Measurements from ENCODE around the gene CRISPLD2.
"Not testable (repeated sequence)": the region's sequence is repeated elsewhere in the genome, so short reads cannot be mapped to it uniquely, and the experiment has no call there.

CRISPLD2 gene

DNA sequence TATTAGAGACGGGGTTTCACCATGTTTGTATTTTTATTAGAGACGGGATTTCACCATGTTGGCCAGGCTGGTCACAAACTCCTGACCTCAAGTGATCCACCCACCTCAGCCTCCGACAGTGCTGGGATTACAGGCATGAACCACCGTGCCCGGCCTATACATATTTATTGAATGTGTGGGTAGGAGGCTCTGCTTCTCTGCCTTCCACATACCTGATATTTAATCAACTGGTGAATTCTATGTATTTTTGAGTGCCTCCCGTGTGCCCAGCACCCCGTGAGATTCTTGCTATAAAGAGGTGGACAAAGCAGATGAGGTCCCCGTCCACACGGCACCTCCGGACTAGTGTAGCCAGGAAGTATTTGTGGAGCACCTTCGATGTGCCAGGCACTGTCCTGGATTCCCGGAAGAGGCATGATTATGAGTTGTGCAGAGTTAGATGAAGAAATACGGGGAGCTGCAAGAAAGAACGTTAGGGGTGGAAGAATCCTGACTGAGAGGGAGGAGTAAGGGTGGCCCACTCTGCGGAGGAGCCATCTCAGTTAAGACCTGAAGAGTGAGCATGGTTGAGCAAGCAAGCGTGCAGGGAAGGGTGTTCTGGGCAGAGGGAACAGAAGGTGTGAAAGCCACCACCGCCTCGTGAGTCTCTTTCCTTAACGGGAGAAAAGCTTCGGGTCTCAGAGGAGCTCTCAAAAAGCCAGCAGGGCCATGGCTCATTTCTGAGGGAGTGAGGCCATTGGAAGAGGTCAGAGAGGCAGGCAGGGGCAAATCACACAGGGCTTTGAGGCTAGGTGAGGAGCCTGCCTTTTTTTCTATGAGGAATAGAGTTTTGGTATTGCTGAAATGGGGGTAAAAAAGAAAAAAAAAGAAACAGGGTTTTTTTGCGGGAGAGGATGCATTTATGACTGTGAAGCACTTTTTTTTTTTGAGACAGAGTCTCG is 21.2 kb downstream of the CRISPLD2 start:
- DNase-seq (ENCODE audit: low read depth): no peak

DNA sequence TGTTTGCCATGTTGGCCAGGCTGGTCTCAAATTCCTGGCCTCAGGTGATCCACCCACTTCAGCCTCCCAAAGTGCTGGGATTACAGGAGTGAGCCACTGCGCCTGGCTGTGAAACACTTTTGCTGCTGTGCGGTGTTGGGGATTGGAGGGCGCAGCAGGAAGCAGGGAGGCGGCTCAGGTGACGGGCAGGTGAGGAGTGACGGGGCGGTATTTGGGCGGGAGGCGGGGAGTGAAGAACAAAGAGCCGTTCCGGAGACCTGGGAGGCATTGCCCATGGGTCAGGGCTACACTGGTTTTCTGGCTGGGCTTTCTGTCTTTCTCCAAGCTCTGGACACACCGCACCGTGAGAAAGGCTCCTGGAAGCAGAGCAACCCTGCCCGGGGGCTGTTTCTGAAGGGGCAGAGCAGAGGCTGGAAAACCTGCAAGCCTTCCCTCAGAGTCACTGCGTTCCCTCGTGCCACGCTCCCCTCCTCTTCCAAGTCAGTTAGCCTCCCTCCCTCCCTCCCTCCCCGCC is 22.1 kb downstream of the CRISPLD2 start:
- DNase-seq (ENCODE audit: low read depth): no peak

DNA sequence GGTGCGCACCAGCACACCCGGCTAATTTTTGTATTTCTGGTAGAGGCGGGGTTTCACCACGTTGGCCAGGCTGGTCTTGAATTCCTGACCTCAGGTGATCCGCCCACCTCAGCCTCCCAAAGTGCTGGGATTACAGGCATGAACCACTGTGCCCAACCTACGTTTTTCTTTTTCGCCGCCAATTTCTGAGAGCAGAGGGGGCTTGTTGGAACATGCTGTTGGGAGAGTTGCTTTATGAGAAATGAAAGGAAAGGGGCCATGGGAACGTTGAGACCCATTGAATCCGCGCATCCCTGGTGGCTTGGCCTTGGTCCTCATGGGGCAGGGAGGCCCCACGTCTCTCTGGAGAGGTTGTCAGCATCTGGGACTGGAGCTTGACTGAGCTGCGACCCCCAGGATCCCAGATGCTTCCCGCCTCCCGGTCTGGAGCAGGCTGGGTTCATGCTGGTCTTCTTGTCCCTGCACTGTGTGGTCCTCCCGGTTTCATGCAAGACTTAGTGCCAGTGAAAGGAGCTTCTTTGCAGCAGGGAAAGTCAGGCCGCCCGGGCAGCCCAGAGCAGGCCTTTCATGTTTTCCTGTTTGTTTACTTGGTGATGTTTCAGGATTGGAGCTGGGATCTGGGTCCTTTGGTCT is 22.8 kb downstream of the CRISPLD2 start:
- DNase-seq (ENCODE audit: low read depth): no peak

DNA sequence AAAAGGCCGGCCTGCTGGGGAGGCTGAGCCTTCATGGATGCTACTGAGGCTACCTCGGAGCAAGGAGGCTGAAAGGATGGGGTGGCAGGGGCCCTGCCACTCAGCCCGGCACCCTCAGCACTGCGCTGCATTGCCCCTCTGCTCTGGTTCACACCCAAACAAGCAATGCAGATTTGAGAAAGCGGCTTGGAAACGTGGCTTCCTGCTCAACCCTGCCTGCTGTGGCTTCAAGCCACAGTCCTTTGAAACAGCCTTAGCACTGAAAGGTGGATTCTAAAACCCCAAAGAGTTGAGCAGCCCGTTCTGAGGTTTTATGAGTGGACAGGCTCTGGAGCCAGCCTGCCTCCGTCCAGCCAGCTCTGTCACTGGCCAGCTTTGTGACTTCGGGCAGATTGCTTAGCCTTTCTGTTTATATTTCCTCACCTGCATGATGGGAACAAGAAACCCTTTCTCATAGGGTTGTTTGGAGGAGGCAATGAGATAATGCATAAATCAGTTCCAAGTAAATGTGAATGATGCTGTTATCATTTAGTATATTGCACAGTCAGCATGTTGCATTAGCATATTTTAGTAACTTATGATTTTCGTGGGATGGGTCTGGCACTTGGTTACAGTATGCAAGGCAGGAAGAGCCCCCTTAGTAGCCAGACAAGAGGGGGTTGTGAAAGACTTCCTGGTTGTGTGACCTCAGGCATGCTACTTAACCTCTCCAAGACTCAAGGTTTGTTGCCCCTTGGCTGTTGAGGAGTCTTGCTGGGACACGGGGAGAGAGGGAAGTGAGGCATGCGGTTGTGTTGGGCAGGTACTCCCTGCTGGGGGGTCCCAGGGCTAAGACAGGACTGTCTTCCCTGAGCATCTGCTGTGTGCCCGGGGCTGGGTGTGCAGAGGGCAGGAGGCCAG is 23.6 kb downstream of the CRISPLD2 start:
- DNase-seq (ENCODE audit: low read depth): no peak

DNA sequence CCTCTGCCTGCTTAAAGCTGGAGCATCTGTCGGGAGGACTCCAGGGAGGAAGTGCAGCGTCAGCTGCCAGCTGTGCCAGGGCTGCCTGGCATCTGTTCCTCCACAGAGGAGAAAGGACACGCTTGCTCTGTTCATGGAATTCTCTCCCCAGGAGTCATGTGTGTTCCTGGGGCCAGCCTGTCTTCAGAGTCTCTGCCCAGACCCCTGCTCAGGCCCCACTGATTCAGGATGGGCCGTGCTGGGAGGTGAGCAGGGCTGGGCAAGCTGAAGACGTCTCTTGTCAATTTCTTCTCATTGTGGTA is 24.2 kb downstream of the CRISPLD2 start:
- DNase-seq (ENCODE audit: low read depth): no peak

DNA sequence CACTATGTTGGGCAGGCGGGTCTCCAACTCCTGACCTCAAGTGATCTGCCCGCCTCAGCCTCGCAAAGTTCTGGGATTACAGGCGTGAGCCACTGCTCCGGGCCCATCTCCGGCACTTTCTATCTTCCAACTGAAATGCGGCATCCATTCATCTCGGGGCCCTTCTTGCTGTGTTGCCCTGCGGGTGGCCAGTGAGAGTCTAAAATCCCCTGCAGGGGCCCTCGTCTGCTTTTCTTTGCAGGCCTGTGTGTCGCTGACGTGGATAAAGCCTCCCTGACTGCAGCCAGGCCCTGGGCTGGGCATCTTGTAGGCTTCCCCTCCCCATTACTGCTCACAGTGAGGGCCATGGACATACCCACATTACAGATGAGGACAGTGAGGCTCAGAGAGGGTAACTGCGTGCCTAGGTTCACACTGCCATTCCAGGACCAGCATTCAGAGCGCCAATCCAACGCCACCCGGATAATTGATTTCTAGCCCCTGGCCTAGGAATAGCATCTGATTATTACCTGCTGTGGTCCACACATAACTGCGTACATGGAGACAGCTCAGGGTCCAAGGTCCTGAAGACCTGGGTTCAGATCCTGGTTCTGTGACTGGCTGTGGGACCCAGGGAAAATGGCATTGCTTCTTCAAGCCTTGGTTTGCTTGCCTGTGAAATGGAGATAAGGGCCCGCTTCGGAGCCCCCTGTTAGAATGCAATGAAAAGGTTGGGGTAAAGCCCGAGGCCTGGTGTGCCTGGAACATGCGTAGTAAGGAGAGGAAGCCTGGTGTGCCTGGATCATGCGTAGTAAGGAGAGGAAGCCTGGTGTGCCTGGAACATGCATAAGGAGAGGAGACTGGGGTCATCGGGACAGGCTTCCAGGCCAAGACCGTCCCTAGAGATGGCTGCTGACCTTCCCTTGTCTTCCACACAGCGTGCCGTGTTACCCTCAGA is 25.0 kb downstream of the CRISPLD2 start:
- no peak for DNase-seq (ENCODE audit: low read depth)

DNA sequence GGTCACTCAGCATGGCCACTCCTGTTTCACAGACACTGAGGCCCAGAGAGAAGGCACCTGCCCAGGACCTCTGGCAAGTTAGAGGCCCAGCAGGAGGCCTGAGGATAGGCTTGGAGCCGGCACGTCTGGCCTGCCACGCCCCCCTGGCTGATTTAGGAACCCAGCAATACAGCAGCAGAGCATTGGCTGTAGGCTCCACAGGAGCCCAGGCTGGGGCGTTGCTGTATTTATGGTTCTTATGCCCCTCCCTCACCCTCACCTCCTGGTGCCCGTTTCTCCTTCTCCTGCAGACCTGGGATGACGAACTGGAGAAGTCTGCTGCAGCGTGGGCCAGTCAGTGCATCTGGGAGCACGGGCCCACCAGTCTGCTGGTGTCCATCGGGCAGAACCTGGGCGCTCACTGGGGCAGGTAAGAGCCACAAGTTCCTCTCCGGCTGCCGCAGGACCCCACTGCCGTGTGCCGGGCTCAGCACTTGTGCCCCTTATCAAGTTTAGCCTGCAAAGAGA is 25.8 kb downstream of the CRISPLD2 start:
- DNase-seq (ENCODE audit: low read depth): no peak

DNA sequence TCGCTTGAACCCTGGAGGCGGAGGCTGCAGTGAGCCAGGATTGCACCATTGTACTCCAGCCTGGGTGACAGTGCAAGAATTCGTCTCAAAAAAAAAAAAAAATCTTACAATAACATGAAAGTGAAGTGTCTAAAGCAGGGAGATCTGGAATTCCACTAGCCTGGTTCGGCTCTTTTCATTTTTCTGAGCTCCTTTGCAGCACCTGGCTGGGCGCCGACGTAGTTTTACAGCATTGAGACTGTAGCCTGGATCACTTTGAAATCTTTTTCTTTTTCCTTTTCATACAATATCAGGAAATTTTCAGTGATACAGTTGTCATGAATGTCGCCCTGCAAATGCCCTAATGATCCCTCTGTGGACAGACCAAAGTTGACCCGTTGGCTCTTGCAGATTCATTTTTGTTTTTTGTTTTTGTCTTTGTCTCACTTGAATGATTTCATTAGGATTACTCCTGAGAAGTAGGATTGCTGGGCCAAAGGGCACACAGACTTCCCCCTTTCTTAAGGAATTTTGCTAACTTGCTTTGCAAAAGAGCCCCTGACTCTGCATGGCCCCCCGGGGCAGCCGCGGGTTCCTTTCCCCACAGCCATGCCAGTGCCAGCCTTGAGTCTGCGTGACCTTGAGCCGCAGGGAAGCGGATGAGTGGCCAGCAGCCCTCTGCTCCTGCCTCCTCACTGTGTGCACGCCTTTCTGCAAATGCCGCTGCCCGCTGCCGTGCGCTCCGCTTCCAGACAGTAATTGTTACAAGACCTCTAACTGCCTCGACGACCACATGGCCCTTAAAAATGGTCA is 28.0 kb downstream of the CRISPLD2 start:
- no peak for DNase-seq (ENCODE audit: low read depth)

DNA sequence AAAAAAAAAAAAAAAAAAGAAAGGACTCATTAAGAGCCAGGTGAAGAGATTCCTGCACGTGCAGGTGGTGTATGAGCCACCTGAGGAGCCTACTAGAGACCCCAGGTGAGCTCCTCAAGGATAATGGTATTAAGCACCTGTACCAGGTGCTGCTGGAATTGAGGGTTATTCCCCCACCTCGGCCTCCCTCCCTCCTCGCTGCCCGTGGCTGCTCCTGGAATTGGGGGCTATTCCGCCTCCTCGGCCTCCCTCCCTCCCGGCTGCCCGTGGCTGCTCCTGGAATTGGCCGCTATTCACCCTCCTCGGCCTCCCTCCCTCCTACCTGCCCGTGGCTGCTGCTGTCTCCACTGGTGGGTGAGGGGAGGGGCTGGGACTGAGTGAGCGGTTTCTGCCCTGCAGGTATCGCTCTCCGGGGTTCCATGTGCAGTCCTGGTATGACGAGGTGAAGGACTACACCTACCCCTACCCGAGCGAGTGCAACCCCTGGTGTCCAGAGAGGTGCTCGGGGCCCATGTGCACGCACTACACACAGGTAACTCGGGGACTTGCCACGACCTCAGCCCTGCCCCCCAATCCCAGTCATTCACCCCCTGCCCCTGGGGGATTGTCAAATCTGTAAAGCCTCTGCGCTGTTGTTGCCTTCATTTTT is 29.3 kb downstream of the CRISPLD2 start:
- no peak for DNase-seq (ENCODE audit: low read depth)

DNA sequence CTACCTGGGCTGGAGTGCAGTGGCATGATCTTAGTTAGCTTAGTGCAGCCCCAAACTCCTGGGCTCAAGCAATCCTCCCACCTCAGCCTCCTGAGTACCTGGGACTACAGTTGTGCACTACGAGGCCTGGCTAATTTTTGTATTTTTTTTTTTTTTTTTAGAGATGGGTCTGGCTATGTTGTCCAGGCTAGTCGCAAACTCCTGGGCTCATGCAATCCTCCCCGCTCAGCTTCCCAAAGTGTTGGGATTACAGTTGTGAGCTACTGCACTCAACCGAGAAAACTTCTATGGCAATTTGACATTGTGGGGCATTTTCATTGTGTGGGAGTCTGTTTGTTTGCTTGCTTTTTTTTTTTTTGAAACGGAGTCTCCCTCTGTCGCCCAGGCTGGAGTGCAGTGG is 30.0 kb downstream of the CRISPLD2 start:
- no peak for DNase-seq (ENCODE audit: low read depth)

DNA sequence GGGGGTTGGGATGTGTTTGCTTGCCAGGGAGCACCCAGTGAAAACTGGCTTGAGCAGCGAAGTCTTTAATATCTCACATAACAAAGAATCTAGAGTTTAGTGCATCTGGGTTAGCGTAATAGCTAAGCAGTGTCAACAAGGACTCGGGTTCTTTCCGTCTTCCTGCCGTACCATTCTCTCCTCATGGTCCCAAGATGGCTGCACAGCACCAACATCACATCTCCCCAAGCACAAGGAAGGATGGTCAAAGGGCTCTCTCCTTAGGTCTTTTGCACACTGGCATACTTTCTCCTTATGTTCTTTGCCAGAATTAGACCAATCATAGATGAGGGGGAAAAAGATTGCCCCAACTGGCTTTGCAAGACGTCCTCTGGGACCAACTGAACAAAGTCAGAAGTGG is 30.9 kb downstream of the CRISPLD2 start:
- no peak for DNase-seq (ENCODE audit: low read depth)

DNA sequence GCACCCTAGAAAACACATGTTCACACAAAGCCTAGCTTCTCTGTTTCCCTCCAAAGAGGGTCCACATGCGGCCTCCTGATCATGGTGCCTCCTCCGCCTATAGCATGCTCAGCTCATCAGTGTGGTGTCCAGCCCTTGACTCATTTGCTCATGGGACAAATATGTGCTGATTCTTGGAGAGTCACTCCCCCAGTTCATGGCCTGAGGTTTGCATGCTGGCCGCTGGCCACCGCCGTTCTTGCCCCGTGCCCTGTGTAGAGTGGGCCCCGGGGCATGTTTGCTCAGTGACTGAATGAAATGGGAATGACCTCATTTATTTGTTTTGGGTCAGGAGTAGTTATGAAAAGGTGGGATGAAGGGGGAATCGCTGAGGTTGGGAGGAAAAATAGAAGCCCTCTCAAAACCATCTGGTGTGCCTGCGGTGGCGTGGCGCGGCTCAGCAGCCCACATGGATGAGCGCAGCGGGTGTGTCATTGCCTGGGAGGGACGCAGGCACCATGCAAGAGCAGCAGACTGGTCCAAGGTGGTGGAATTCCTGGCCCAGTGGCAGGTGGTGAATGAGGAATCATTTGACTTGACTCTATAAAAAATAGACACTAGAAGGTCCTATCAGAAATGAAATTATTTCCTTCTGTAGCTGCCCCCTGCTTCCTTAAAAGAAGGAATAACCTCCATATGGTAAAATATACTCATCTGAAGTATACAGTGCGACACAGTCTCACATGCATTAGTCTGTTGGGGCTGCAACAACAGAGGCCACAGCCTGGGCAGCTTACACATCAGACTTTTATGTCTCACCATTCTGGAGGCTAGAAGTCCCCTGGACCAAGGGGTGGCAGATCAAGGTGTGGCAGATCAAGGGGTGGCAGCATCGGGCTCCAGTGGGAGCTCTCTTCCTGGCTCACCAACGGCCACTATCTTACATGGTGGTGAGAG is 31.7 kb downstream of the CRISPLD2 start:
- no peak for DNase-seq (ENCODE audit: low read depth)

DNA sequence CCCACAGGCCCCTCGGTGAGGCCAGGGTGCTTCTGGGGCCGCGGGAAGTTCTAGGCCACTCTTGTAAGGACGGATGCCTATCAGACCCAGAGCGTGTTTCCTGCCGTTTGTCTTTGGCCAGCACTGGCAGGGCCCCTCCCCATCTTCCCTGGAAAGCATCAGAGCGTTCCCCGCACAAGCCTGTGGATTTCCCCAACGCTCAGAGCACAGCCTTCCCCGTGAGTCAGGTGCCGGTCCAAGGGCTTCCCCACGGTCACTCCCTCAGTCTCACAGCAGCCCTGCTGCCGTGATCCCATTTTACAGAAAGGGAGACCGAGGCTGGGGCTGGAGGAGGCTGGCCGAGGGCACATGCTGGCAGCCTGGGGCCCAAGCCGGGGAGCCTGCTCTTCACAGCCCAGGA is 33.7 kb downstream of the CRISPLD2 start:
- no peak for DNase-seq (ENCODE audit: low read depth)

DNA sequence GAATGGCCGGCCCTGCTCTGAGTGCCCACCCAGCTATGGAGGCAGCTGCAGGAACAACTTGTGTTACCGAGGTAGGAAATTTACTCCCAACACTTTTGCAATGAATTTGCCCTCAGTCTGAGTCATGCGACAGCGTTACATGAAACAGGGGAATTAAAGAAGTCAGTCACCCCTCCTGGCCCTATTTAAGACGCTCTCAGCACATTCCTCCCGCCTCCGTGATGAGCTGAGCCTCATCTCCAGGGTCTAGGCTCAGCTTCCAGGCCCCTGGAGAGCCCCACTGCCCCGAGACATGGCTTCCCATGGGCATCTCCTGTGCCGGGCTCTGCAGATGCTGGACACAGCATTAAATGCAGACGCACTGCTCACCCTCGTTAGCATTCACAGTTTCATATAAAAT is 35.0 kb downstream of the CRISPLD2 start:
- no peak for DNase-seq (ENCODE audit: low read depth)

DNA sequence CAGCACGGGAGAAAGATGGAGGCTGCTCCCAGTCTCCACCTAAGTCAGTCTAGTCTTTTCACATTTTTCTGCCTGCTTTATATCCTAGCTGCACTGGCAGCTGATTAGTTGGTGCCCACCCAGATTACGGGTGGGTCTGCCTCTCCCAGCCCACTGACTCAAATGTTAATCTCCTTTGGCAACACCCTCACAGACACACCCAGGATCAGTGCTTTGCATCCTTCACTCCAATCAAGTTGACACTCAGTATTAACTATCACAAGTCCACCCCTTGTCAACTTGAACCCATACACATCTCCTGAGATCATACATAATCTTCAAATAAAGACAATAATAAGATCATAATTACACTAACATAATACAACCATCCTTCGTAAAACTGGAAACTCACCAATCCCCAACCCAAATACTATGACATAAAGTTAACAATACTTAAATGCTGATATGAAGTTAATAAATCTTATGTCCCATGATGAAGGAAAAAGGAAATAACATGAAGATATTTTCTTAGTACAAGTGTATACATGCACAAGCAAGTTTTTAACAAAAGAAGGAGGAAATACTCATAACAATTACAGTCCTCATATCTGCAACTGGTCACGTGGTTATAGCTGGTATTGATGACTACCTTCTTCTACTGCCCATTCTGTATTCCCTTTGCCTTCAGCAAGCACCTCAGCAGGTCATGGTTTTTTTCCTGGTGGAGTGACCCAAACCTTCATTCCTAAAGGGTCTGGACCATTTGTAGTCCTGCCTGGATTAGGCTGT is 35.8 kb downstream of the CRISPLD2 start:
- DNase-seq (ENCODE audit: low read depth): not testable (repeated sequence)

DNA sequence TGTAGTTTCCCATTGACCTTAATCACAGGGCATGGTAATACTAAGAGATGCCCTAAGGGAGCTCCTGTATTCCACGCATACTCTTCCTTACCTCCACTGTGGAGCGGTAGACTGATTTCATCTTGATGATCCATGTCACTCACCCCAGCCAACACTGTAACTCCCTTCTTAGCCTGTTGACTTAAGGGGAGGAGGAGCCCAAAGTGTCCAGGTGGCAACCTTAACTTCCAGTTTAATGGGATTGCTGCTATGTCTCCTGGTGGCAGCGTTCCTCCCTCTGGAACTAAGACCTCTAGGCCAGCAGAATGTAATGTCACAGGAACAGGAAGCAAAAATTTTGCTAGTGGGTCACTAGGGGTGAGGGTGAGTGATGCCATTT is 36.4 kb downstream of the CRISPLD2 start:
- DNase-seq (ENCODE audit: low read depth): not testable (repeated sequence)

DNA sequence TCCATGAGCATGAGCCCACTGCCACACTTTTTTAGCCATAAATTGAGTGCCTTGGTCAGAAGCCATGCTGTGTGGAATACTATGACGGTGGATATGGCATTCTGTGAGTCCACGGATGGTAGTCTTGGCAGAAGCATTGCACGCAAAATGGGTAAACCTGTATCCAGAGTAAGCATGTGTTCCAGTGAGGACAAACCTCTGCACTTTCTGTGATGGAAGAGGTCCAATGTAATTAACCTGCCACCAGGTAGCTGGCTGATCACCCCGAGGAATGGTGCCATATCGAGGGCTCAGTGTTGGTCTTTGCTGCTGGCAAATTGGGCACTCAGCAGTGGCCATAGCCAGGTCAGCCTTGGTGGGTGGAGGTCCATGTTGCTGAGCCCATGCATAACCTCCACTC is 37.0 kb downstream of the CRISPLD2 start:
- not testable (repeated sequence) for DNase-seq (ENCODE audit: low read depth)

DNA sequence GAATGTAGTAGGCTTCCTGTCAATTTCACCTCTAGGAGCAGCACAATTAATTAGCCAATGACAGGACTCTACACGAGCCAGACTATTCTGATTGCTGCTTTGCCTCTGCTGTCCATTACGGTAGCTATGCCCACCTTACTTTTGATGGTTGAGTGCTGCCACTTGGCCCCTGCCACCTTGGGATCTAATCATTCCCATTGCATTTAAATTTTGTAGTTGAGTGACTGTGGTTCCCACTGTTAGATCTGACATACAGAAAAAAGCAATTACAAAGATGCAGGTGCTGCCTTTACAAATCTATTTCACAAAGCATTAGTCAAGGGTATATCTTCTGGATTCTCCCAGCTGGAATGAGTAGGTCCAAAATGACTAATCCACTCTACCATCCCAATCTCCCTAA is 39.9 kb downstream of the CRISPLD2 start:
- DNase-seq (ENCODE audit: low read depth): no peak
